Prostate gland (tissue), 2 donors: Measurements from ENCODE around the gene SKIL. TPM values are rescaled to one million over a fixed set of nuclear protein-coding genes. Genes with fewer than 3 reads are reported as not detected.

ENCODE experiments used
- DNase-seq: peaks from one replicate; pipeline ENCODE4 v3.0.0-alpha.2; 2019; ENCODE audit warnings: low spot score
- H3K27ac ChIP-seq, 2 donors: fragments of 200-600 bp; sonication (generic); 2 replicates each; pipeline ENCODE4 v1.5.1; 2017 to 2019
- H3K27me3 ChIP-seq: fragments of 200-600 bp; sonication (generic); replicated peaks from 2 replicates; pipeline ENCODE4 v1.5.1; 2019; ENCODE audit not compliant: insufficient read depth
- H3K36me3 ChIP-seq, 2 donors: fragments of 200-600 bp; sonication (generic); 1 replicate in 1 of 2; 2 replicates in 1 of 2; pipeline versions ENCODE4 v1.5.1 to v1.8.1; 2017 to 2019
- H3K4me1 ChIP-seq: fragments of 200-600 bp; sonication (generic); replicated peaks from 2 replicates; pipeline ENCODE4 v1.5.1; 2019
- H3K4me3 ChIP-seq, 2 donors: fragments of 200-600 bp; sonication (generic); 2 replicates each; pipeline ENCODE4 v1.5.1; 2017 to 2019
- H3K9me3 ChIP-seq: fragments of 200-600 bp; sonication (generic); 2 replicates; pipeline ENCODE4 v1.5.1; 2017
- POLR2A ChIP-seq: fragments of 450-650 bp; IDR thresholded peaks from one replicate; pipeline ENCODE4 v1.6.1; 2016; ENCODE audit warnings: antibody characterized with exemption, mild to moderate bottlenecking
- POLR2AphosphoS5 ChIP-seq: sonication (generic); formaldehyde crosslinking; IDR thresholded peaks from one replicate; pipeline ENCODE4 v1.6.1; 2017; ENCODE audit warnings: antibody characterized with exemption
- WGBS: methylation state at CpG from one replicate; pipeline ENCODE4 v1.1.5; 2018; 5-methylcytosine and 5-hydroxymethylcytosine counted together
- intact Hi-C: fragments of 100-400 bp; cut with DNase I; formaldehyde crosslinking; loops from one replicate; pipeline ENCODE4 v1.14.2; 2022
- total RNA-seq, 2 donors: library from RNA; depleted of rRNA; stranded (reverse); fragments of >200 nt; gene quantifications; one replicate each; pipeline ENCODE4 v1.1.0, GENCODE V29; 2016
- TF ChIP-seq, protein P1 (sequence below), 4 experiments: fragments of 200-600 bp in 2 of 4; fragments of 450-650 bp in 2 of 4; sonication (generic) in 2 of 4; IDR thresholded peaks; 1 replicate in 3 of 4; 2 replicates in 1 of 4; pipeline ENCODE4 v1.5.1; 2016 to 2019; ENCODE audit warnings: antibody characterized with exemption in 4 of 4, mild to moderate bottlenecking in 2 of 4, moderate library complexity in 2 of 4

The SKIL gene
- total RNA-seq, 2 donors from 2014 or later, result 41.8 to 49.6 TPM

DNA sequence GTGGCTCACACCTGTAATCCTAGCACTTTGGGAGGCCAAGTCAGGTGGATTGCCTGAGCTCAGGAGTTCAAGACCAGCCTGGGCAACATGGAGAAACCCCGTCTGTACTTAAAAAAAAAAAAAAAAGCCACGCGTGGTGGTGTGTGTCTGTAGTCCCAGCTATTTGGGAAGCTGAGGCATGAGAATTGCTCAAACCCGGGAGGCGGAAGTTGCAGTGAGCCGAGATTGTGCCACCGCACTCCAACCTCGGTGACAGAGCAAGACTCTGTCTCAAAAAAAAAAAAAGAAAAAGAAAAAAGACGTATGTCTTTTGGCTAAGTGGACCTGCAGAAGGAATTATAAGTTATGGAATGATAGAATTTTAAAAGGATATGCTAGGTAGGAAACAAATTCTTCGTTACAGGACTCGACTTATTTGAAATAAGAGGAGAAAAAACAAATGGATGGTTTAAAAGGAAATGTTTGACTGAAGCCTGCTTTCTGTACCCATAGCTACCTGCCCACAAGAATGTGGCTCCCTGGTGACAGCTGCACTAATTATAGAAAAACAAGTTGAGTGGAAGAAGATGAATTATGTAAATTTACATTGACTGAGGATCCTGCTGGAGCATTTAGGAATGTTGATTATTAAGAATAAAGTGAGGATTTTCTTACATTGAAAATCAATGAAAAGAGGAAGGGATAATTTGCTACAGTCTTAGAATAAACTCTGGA lies 36.0 kb upstream of the SKIL start:
- Histone ChIP-seq H3K36me3 (no peaks in the 10 kb centered on the region), H3K4me3 (no peak overlapping the region), H3K9me3 (no peaks in the 10 kb centered on the region), H3K4me1 (no peaks in the 10 kb centered on the region), H3K27me3 (no peaks in the 10 kb centered on the region), H3K27ac (no peak overlapping the region)
- intact Hi-C loops, result no loop called here
- DNase-seq, result no peak
- 85% methylated on average over 11 of the region's 11 CpGs for WGBS
- TF ChIP-seq, protein P1, sequence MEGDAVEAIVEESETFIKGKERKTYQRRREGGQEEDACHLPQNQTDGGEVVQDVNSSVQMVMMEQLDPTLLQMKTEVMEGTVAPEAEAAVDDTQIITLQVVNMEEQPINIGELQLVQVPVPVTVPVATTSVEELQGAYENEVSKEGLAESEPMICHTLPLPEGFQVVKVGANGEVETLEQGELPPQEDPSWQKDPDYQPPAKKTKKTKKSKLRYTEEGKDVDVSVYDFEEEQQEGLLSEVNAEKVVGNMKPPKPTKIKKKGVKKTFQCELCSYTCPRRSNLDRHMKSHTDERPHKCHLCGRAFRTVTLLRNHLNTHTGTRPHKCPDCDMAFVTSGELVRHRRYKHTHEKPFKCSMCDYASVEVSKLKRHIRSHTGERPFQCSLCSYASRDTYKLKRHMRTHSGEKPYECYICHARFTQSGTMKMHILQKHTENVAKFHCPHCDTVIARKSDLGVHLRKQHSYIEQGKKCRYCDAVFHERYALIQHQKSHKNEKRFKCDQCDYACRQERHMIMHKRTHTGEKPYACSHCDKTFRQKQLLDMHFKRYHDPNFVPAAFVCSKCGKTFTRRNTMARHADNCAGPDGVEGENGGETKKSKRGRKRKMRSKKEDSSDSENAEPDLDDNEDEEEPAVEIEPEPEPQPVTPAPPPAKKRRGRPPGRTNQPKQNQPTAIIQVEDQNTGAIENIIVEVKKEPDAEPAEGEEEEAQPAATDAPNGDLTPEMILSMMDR (IDR thresholded peaks at IDR 0.05), result no peak
- no peak for TF ChIP-seq POLR2AphosphoS5
- TF ChIP-seq POLR2A, result no peak

DNA sequence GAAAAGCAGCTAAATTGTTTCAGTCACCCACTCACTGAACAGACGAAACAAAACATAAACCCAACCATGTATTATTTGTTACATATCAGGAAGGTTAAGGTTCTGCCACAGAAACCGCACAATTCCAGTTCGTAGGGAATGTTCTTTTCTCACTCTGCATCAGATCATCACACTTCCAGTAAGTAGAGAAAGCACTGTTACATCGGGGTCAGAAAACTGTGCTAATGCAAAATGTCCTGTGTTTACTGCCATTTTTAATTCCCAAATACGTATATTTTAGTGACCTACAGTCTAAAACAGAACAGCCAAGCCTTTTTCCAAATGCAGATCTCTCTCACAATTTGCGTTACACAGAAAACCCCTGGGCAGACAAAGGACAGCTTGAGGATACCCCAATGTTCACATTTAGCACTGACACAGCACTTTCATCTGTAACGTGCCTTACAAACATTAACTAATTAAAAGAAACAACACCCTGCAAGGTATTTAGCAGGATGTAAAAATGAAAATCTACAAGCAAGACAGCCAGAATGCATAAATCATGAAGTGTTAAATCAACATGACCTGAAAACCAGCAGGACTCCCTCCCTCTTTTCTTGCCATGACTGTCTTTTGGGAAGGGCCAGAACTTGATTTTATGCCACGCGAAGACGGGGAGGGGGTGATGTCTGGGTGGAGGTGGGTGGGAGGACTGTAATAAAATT lies 34.8 kb upstream of the SKIL start:
- Histone ChIP-seq H3K4me3 (no peak overlapping the region), H3K36me3 (no peaks in the 10 kb centered on the region), H3K4me1 (no peaks in the 10 kb centered on the region), H3K27ac (no peak overlapping the region), H3K27me3 (no peaks in the 10 kb centered on the region), H3K9me3 (no peaks in the 10 kb centered on the region)
- WGBS, result 44% methylated on average over 10 of the region's 10 CpGs
- TF ChIP-seq POLR2AphosphoS5, result no peak
- TF ChIP-seq POLR2A, result no peak
- TF ChIP-seq, protein P1 (IDR thresholded peaks at IDR 0.05), result no peak
- no peak for DNase-seq
- intact Hi-C loops, result no loop called here

DNA sequence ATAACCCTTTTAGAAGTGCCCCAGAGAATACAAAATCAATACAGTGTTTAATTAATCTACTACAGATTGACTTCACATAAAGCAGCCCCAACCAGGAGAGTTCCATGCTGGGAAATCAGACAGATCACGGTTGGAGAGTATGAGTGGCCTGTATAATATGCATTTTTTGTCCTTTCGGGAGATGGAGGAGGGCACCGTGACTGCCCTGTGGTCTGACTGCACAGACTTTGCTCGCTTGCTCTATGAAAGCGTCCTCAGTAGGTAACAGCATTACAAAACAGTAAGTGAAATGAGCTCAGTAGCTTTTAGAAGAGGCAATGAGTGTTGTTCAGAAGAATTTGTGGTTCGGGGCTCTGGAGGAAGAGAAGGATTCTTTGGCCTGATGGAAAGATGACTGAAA lies 34.2 kb upstream of the SKIL start:
- 90% methylated on average over 6 of the region's 6 CpGs for WGBS
- Histone ChIP-seq H3K4me3 (no peak overlapping the region), H3K27ac (no peak overlapping the region), H3K36me3 (no peaks in the 10 kb centered on the region), H3K4me1 (no peaks in the 10 kb centered on the region), H3K27me3 (no peaks in the 10 kb centered on the region), H3K9me3 (no peaks in the 10 kb centered on the region)
- intact Hi-C loops, result no loop called here
- DNase-seq, result no peak
- no peak for TF ChIP-seq POLR2AphosphoS5
- TF ChIP-seq, protein P1 (IDR thresholded peaks at IDR 0.05), result no peak
- TF ChIP-seq POLR2A, result no peak

DNA sequence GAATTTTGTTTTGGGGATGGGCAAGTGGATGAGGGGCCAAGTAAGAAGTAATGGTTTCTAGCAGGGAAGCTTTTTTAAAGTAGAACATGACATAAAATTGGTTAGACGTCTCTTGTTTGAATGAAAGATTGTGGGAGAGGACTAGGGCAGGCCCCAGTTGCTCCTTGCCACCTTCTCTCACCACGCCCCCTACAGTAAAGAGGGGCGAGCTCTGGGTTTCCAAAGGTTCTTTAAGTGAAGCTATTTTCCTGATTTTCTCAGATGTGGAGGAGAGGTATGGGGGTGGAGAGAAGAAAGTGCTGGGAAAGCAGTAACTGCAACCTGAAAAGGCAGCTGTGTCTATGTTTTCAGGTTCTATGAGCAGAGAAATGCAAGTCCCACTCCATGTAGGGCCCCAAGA lies 32.6 kb upstream of the SKIL start:
- TF ChIP-seq POLR2A, result no peak
- TF ChIP-seq POLR2AphosphoS5, result no peak
- TF ChIP-seq, protein P1 (IDR thresholded peaks at IDR 0.05), result no peak
- H3K27ac ChIP-seq, result no peak overlapping the region
- H3K36me3 ChIP-seq, result no peaks in the 10 kb centered on the region
- no peak for DNase-seq
- WGBS, result 79% methylated on average over 3 of the region's 3 CpGs
- H3K9me3 ChIP-seq, result no peaks in the 10 kb centered on the region
- no peak overlapping the region for H3K4me3 ChIP-seq
- no peaks in the 10 kb centered on the region for H3K27me3 ChIP-seq
- no peaks in the 10 kb centered on the region for H3K4me1 ChIP-seq
- intact Hi-C loops, result no loop called here
